ENCODE measurements around the gene MRPL38.

DNA sequence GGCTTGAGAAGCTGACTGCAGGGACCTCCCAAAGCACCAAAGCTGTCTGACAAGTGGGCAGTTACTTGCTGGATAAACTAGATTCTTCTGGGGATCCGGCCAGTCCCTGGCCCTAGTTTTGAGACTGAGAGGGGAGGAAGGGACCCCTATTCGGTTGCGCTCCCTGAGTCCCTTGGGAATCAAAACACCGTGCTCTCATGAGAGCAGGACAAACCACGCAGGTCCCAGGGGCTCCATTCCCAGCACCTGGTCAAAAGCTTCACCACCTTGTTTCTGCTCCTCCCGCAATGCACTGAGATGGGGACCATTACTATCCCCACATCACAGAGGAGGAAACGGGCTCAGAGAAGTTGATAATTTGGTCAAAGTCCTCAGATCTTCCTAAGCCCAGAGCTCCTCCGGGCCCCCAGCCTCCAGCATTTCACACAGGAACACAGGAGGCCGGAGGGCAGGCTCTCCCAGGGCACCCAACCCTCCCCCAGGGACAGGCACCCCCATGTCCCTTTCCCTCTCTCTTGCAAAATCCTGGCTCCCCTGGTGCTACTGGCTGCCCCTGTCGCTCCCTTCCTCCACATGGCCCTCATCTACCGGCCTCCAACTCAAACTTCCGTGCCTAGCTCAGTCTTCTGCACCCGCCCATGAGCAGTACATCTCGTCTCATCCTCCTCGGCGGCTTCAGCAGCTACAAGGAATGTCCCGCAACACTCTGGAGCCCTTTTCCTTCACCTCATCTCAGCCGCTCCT is 11.2 kb downstream of the MRPL38 start:
- TF ChIP-seq, protein P1, sequence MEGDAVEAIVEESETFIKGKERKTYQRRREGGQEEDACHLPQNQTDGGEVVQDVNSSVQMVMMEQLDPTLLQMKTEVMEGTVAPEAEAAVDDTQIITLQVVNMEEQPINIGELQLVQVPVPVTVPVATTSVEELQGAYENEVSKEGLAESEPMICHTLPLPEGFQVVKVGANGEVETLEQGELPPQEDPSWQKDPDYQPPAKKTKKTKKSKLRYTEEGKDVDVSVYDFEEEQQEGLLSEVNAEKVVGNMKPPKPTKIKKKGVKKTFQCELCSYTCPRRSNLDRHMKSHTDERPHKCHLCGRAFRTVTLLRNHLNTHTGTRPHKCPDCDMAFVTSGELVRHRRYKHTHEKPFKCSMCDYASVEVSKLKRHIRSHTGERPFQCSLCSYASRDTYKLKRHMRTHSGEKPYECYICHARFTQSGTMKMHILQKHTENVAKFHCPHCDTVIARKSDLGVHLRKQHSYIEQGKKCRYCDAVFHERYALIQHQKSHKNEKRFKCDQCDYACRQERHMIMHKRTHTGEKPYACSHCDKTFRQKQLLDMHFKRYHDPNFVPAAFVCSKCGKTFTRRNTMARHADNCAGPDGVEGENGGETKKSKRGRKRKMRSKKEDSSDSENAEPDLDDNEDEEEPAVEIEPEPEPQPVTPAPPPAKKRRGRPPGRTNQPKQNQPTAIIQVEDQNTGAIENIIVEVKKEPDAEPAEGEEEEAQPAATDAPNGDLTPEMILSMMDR (IDR thresholded peaks at IDR 0.05), result no peak
- TF ChIP-seq, protein P2, sequence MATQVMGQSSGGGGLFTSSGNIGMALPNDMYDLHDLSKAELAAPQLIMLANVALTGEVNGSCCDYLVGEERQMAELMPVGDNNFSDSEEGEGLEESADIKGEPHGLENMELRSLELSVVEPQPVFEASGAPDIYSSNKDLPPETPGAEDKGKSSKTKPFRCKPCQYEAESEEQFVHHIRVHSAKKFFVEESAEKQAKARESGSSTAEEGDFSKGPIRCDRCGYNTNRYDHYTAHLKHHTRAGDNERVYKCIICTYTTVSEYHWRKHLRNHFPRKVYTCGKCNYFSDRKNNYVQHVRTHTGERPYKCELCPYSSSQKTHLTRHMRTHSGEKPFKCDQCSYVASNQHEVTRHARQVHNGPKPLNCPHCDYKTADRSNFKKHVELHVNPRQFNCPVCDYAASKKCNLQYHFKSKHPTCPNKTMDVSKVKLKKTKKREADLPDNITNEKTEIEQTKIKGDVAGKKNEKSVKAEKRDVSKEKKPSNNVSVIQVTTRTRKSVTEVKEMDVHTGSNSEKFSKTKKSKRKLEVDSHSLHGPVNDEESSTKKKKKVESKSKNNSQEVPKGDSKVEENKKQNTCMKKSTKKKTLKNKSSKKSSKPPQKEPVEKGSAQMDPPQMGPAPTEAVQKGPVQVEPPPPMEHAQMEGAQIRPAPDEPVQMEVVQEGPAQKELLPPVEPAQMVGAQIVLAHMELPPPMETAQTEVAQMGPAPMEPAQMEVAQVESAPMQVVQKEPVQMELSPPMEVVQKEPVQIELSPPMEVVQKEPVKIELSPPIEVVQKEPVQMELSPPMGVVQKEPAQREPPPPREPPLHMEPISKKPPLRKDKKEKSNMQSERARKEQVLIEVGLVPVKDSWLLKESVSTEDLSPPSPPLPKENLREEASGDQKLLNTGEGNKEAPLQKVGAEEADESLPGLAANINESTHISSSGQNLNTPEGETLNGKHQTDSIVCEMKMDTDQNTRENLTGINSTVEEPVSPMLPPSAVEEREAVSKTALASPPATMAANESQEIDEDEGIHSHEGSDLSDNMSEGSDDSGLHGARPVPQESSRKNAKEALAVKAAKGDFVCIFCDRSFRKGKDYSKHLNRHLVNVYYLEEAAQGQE (IDR thresholded peaks at IDR 0.05; ENCODE audit: low read depth, low read length), result no peak
- TF ChIP-seq ELF1 (IDR thresholded peaks at IDR 0.05) (no peak), USF2 (IDR thresholded peaks at IDR 0.05; ENCODE audit: borderline replicate concordance, low read depth, low read length) (no peak), RFX5 (IDR thresholded peaks at IDR 0.05; ENCODE audit: low read length) (no peak), RAD21 (IDR thresholded peaks at IDR 0.05; ENCODE audit: low read length) (no peak), GATA2 (CRISPR knock-in tag; IDR thresholded peaks at IDR 0.05) (no peak), POLR2AphosphoS5 (IDR thresholded peaks at IDR 0.05; ENCODE audit: low read depth, low read length) (no peak), TAF1 (IDR thresholded peaks at IDR 0.05; ENCODE audit: borderline replicate concordance, low read depth, low read length) (no peak), RXRA (IDR thresholded peaks at IDR 0.05; ENCODE audit: borderline replicate concordance, low read depth) (no peak), FOXM1 (IDR thresholded peaks at IDR 0.05; ENCODE audit: low read depth) (no peak)
- TF ChIP-seq, protein P3, sequence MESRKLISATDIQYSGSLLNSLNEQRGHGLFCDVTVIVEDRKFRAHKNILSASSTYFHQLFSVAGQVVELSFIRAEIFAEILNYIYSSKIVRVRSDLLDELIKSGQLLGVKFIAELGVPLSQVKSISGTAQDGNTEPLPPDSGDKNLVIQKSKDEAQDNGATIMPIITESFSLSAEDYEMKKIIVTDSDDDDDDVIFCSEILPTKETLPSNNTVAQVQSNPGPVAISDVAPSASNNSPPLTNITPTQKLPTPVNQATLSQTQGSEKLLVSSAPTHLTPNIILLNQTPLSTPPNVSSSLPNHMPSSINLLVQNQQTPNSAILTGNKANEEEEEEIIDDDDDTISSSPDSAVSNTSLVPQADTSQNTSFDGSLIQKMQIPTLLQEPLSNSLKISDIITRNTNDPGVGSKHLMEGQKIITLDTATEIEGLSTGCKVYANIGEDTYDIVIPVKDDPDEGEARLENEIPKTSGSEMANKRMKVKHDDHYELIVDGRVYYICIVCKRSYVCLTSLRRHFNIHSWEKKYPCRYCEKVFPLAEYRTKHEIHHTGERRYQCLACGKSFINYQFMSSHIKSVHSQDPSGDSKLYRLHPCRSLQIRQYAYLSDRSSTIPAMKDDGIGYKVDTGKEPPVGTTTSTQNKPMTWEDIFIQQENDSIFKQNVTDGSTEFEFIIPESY (IDR thresholded peaks at IDR 0.05; ENCODE audit: borderline replicate concordance, low read depth), result no peak
